GM19438 (cell line): ENCODE data around the gene DSCAML1.

Experiments
- ATAC-seq: cut with Tn5 transposase; IDR thresholded peaks from one replicate; pipeline ENCODE4 v1.9.1; 2021; ENCODE audit warnings: low read depth; ENCODE audit not compliant: unreplicated experiment

Gene DSCAML1

DNA sequence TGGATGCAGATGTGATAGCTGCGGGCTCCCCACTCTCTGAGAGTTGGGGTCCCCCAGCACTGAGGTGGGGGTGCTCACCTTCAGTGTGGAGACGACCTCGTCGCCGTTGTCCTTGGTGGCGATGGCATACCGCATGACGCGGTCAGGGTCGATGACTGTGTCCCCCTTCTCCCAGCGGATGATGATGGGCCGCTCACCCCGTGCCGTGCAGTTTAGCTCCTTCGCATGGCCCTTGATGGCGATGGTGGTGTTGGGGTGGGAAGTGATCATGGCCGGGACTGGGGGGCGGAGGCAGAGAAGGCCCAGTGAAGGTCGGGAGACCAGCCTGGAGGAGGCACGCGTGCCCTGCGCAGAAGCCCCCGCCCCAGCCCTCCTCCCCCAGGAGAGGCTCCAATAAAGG is 315.1 kb downstream of the DSCAML1 start:
- no peak for ATAC-seq

DNA sequence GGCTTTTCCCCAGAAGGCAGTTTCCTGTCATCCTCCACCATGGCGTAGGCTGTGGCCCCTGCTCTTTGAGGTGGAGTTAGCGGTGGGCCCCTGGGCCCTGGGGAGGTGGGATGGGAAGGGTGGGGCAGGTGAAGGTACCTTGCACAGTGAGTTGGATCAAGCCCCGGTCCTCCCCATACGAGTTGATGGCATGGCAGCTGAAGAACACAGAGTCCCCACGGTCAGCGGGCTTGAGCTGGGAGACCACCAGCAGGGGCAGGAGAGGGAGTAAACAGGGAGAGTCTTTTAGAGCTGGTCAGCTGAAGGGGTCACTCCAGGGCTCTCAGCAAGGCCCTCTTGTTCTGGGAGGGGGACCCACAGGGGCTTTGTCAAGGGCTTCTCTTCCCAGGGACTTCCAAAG is 316.0 kb downstream of the DSCAML1 start:
- no peak for ATAC-seq

DNA sequence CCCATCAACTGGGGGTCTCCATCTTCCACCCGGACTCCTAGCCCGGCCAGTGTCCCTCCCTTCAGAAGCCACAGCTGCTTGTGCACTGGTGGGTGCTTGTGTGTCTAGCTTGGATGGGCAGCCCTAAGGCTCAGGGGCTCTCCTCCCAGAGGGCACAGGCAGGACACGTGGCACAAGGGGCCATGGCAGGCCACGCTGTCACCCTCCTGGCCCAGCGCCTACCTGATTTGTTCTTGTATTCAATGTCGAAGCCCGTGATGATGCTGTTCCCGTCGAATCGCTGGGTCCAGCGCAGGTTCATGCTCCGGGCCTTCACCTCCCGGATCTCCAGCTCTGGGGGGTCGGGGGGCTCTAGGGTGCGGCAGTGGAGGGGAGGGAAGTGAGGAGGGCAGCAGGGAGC is 316.8 kb downstream of the DSCAML1 start:
- ATAC-seq = no peak

DNA sequence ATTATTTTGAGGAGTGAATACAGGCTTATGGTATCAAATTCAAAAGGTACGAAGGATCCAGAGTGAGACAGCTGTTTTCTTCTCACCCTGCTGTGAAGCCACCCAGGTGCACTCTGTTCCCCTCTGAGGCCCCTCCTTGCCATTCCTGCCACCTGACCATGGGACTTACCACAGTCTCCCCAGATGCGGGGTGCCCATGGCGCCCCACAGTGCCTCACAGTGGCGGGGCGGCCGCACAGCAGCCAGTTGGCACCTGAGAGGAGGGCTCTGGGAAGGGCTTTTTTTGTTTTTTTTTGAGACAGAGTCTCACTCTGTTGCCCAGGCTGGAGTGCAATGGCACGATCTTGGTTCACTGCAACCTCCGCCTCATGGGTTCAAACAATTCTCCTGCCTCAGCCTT is 317.6 kb downstream of the DSCAML1 start:
- no peak for ATAC-seq

DNA sequence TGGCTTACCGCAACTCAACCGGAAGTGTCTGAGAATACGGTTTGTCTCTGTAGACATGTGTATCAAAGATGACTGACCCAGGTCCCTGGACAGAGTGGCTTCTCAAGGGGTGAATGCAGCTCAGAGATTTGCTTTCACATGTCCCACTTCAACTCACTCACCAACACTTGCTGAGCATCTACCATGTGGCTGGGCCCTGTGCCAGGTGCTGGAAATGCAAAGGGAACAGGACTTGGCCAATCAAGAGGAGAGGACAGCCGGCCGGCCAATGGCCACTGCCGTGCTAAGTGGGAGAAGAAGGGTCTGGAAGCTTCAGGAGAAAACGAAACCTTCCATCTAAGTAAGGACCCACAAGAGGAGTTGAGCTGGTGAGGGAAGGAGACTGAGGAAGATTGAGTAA is 318.1 kb downstream of the DSCAML1 start:
- ATAC-seq = no peak

DNA sequence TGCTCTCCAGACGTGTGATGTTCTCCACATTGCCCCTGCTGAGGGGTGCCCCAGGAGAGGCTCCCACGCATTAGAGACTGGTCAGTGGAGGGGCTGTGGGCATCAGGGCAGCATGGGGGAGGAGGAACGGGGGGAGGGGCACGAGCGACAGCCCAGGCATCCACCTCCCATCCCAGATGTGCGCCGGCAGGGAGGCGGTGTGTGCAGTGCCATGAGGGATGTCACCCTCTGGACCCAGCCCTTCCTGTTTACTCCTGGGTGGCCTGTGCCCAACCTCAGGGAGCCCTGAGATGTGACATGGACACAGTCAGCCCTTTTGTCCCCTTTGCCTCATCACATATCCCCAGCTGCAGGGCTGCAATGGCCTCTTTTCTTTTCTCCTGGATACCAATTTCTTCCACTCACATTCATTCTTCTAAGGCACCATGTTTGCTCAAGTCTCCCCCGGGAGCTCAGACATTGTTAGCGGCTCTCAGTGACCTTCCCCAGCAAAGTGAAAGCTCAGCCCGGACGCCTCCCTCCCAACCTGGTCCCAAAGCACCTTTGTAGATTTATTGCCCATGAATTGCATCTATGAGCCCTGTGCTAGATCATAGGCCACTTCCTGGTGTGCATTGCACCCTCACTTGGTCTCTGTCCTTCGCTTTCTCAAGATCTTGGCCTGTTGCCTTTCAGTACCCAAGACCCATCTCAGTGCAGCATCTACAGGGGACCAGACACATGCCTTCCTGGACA is 318.7 kb downstream of the DSCAML1 start:
- ATAC-seq = no peak

DNA sequence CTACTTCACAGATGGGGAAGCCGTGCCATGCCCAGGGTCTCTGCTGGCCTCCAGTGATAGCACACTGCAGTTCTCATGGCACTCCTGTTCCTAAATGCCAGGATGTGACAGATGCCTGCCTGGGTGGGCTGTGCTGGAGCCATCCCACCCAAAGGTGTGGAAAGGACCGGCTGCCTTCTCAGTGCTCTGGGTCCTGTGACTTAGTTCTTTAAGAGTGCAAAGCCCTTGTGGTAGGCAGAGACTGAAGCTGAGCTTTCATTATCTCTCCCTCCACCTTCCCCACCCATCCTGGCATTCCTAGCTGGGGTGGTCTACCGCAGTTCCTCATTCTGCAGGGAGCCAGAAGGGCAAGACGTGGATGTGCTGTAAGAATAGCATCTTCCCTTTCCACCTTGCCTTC is 319.3 kb downstream of the DSCAML1 start:
- ATAC-seq = no peak

DNA sequence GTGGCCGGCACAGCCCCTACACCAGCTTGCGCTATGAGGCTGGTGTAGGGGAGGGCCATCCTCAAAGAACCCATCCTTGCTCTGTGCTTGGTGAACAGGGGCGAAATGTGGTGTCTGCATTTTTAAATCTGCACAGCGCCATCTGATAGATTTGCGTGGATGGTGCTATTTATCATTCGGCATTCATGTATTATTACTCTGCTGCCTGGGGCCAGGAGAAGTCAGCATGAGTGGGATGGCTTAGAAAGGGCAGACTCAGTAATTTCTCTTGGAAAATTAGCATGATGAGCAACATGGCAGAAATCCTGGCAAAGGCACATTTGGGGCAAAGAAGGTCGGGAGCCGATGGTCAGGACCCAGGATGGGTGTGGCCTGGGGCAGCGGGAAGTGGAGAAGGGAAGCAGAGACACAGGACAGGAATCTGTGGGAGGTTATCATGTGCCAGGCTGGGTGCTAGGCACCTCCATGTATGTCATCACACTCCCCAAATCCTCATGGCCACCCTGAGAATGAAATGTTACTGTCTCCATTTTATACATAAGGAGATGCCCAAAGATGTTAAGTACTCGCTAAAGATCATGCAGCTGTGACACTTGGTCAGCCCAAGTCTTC is 320.4 kb downstream of the DSCAML1 start:
- ATAC-seq = no peak

DNA sequence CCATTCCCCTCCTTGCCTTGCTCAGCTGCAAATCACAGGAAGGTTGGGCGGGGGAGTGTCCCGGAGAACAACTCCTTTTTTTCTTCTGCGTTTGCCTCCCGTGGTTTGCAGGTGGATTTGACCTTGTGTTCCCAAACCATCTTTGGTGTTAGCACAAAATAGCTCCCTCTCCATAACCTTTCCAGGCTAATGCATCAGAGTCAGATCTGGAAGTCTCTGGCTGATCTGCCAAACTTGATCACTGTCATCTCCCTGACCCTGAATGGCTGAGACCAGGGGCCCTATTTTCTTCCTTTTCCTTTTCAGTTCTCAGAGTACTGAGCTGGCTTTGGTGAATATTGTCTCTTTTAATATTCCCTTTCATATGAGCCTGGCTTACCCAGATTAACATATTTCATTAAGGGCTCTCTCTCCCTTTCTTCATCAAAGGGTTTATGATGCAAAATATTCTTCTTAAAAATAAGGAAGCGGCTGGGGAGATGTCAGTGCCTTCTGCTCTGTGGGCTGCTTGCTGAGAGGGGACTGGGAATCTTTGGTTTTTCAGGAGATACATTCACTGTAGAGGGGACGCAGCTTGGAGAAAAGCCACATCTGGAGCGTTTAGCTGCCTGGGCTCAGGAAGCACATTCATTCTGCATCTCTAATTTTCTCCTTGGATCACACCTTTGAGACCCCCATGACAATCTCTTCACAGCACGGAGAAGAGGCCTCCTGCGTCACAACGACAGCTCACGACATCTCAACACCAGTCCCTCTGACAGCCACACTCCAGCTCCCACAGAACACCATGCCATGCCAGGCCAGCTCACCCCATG is 321.1 kb downstream of the DSCAML1 start:
- ATAC-seq = no peak

DNA sequence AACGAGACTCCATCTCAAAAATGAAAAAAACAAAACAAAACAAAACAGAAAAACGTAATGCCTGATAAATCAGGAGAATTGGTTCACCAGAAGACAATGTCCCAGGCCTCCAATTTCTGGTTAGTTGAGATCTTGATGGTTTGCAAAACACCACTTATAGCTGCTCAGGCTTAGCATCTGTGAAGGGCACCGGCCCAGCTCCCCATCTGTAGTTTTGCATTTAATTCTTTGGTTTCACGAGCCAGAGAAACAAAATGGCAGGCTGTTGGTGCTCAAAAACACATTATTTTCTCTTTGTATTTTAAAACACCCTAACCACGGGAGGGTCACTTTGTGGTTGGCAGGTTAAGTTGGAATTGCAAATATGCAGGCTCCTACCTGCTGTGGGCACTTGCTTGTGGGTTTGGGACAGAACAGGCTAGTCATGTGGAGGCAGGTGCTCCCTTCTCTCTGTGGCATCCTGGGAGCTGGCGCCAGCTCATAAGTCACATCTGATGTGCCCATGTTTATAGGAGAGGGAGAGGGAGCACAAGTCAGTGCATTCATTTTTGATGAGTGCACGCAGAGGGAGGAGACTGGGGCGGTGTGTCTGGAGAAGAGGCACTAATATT is 323.4 kb downstream of the DSCAML1 start:
- no peak for ATAC-seq

DNA sequence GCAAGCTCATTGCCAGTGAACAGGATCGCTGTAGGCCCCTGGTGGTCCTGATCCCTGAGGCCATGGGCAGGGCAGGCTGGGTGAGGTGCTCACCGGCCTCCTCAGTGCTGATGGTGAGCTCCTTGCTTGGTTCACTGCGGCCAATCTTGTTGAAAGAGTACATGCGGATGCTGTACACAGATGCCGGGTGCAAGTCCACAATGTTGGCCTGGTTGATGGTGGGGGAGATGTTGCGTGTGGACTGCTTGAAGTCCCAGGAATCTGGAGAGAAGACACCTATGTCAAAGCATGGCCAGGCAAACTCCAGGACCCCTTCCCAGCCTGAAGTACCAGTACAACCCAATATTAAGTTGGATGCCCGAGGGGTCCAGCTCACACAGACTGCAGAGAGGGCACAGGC is 325.2 kb downstream of the DSCAML1 start:
- no peak for ATAC-seq

DNA sequence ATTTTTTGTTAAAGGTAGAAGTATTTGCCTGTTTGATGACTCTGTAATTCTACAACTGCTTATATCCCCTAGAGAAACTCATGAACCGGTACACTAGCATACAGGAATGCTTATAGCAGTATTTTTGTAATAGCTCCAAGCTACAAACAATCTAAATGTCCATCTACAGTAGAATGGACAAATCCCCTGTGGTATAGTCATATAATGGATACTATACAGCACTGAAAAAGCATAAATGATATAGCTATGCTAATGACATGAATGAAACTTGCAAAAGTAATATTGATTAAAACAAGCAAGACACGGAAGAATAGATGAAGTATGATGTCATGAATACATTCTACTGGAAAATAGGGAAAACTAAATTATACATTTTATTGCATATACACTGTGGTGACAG is 326.4 kb downstream of the DSCAML1 start:
- no peak for ATAC-seq

DNA sequence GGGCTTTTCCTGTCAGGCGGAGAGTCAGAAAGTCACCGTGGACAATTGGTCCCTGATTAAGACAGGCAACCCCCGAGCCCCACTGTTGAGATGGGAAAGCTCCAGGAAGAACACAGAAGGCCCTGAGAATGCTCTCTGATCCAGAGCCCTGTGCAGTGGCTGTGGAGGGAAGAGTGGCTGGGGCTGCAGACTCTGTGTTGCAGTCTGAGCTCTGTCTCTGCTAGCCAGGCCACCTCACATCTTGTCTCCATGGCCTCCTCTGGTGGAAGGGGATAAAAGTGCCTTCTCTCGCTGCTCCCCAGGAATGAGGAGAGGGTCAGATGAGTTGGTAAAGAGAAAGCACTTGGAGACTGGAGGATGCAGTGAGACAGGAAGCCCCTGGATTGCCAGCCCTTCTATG is 328.1 kb downstream of the DSCAML1 start:
- no peak for ATAC-seq

DNA sequence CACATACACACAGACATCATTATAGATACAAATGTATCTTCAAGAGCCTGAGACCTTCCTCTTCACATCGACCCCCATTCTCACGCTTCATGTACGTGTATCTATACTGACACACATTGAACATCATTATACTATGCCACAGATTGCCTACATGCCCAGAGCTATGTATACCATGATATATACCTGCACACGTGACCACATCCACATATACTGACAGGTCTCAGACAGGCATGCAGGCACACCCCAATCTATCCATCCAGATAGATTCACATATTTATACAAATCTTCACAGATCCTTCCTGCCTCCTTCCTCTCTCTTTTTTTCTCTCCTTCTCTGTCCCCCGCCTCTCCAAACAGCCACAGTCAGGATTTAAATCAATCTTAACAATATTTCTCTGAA is 329.2 kb downstream of the DSCAML1 start:
- no peak for ATAC-seq

DNA sequence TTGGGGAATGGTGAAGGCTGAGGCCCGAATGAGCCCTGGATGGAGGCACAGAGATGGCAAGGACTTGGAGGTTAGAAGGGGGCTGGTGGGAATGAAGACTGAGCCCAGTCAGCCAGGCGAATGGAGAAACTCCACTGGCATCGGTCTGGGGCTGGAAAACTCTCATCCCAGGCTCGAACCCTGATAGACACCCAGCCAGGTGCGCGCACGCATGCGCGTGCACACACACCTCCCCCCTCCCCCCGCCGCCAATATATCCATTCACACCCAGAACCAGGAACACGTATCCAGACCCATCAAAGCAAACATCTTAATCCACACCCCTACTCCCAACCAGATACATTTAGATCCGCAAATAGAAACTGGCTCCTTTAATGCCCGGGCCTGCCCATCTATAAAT is 330.1 kb downstream of the DSCAML1 start:
- no peak for ATAC-seq

DNA sequence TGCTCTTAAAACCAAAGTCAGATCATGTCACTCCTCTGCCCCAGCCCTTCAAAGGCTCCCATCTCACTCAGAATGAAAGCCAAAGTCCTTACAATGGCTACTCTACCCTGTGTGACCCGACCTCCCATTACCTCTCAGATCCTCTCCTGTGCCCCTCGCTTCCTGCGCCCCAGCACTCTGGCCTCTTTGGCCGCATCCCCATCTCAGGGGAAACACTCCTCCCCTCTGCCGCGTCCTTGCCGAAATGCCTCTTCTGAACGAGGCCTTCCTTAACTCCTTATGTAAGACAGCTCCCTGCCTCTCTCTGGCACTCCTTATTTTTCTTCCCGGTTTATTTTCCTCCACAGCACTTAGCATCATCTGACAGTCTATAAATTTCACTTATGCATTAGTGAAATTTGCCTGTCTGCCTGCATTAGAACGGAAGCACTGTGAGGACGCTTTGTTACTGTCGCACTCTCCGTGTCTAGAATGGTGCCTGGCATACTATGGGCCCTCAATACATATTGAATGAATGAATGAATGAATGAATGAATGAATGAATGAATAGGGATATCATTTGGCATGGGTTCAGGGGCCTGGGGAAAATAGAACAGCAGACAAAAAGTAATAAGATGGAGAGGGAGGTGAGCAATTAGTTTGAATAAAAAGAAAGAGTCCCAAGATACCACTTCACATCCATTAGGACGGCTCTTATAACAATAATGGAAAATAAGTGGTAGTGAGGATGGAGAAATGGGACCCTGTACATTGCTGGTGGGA is 331.6 kb downstream of the DSCAML1 start:
- no peak for ATAC-seq

DNA sequence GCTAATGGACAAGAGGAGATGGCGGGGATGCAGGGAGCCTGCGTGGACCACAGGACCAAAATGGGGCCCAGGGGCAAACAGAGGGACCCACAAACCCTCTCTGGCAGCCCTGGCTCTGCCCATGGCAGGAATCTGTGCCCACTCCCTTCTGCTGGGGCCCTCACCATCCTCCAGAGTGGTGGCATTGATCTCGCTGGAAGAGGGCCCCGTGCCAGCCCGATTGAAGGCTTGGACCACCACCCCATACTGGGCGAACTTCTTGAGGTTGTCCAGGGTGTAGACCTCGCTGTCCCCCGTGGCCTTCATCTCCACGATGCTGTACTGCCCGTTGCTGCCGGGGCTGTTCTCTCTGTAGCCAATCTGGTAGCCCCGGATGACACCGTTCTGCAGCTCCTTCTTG is 332.2 kb downstream of the DSCAML1 start:
- ATAC-seq = no peak

DNA sequence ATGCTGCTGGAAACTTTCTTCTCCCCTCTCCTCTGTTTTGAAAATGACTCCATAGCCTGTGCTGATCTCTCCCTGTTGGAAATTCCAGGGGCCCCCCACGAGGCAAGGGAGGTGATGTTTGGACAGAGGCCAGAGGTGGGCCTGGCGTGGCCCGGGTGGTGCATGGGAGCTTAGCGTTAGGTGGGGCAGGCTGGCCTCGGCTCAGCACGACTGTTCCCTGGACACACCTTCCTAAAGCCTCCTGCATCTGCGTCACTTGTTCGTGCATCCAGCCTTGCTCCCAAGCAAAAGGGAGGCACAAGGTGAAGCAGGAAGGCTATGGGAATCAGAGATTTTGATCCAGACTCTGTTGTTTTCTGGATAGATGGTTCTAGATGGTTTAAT is 334.2 kb downstream of the DSCAML1 start:
- ATAC-seq = no peak

DNA sequence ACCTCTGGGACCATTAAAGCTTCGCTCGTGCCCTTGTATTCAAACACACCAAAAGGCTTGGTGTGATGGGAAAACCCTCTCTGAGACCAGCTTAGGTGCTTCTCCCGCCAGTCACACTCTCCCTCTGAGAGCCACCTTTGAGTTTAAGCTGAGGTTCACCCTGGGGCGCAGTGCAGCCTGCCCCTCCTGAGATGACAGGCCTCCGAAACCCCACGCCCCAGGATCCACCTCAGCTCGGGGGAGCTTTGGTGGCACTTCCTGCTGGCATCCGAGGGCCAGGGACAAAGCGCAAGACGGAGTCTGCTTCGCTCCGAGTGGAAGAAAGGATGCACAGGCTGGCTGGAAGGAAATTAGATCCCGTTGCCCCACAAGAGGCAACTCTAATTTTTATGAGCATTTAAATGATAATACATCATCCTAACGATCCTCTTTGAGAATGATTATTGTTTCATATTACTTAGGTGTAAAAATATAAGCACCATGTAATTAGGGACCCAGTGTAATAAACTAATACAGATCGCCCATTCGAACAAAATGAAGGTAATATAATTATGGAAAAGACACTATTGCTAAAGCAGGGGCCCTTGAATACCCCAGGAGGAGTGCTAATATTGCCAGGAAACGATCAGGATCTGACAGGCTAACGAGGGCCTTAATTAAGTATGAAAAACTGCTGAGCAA is 334.7 kb downstream of the DSCAML1 start:
- no peak for ATAC-seq
